ENCODE data around the gene SUPT4H1.
"Not testable (repeated sequence)": the region's sequence is repeated elsewhere in the genome, so short reads cannot be mapped to it uniquely, and the experiment has no call there.

SUPT4H1 gene

GRCh38 chr17:58348038-58348437, 4.0 kb downstream of the SUPT4H1 start:
- no peak for DNase-seq (ENCODE audit: low read depth)
- TF ChIP-seq, protein P1, sequence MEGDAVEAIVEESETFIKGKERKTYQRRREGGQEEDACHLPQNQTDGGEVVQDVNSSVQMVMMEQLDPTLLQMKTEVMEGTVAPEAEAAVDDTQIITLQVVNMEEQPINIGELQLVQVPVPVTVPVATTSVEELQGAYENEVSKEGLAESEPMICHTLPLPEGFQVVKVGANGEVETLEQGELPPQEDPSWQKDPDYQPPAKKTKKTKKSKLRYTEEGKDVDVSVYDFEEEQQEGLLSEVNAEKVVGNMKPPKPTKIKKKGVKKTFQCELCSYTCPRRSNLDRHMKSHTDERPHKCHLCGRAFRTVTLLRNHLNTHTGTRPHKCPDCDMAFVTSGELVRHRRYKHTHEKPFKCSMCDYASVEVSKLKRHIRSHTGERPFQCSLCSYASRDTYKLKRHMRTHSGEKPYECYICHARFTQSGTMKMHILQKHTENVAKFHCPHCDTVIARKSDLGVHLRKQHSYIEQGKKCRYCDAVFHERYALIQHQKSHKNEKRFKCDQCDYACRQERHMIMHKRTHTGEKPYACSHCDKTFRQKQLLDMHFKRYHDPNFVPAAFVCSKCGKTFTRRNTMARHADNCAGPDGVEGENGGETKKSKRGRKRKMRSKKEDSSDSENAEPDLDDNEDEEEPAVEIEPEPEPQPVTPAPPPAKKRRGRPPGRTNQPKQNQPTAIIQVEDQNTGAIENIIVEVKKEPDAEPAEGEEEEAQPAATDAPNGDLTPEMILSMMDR (IDR thresholded peaks at IDR 0.05; ENCODE audit: control insufficient read depth, insufficient read depth, low read depth, low read length, missing control alignments): no peak
- H3K4me3 ChIP-seq (ENCODE audit: control insufficient read depth, low read depth, low read length): no peak overlapping the region

GRCh38 chr17:58345500-58345899, 6.5 kb downstream of the SUPT4H1 start:
- H3K4me3 ChIP-seq (ENCODE audit: control insufficient read depth, low read depth, low read length): no peak overlapping the region
- no peak for DNase-seq (ENCODE audit: low read depth)
- TF ChIP-seq, protein P1 (IDR thresholded peaks at IDR 0.05; ENCODE audit: control insufficient read depth, insufficient read depth, low read depth, low read length, missing control alignments): no peak

DNA sequence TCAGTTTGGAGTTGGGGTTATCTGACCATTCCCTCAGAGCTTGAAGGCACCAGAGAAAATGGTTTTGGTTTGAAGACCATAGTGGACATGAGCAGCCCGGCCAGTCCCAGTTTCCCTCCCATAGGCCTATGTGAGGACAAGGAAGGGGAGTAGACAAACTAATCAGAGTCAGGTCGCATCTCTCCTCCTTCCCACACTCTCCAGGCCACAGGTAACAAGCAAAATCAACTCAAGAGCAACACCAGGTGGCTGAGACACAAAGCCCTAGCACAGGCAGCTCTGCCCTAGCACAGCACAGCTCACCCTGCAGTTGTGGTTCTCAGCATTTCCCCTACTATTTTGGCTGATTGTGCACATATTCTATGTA, 7.2 kb downstream of the SUPT4H1 start:
- TF ChIP-seq, protein P1 (IDR thresholded peaks at IDR 0.05; ENCODE audit: control insufficient read depth, insufficient read depth, low read depth, low read length, missing control alignments): no peak
- H3K4me3 ChIP-seq (ENCODE audit: control insufficient read depth, low read depth, low read length): no peak overlapping the region
- no peak for DNase-seq (ENCODE audit: low read depth)

GRCh38 chr17:58344047-58344790, 7.8 kb downstream of the SUPT4H1 start:
- DNase-seq (ENCODE audit: low read depth): no peak
- H3K4me3 ChIP-seq (ENCODE audit: control insufficient read depth, low read depth, low read length): no peak overlapping the region
- TF ChIP-seq, protein P1 (IDR thresholded peaks at IDR 0.05; ENCODE audit: control insufficient read depth, insufficient read depth, low read depth, low read length, missing control alignments): no peak

GRCh38 chr17:58343131-58343530, 8.9 kb downstream of the SUPT4H1 start:
- no peak for DNase-seq (ENCODE audit: low read depth)
- no peak overlapping the region for H3K4me3 ChIP-seq (ENCODE audit: control insufficient read depth, low read depth, low read length)
- TF ChIP-seq, protein P1 (IDR thresholded peaks at IDR 0.05; ENCODE audit: control insufficient read depth, insufficient read depth, low read depth, low read length, missing control alignments): no peak

DNA sequence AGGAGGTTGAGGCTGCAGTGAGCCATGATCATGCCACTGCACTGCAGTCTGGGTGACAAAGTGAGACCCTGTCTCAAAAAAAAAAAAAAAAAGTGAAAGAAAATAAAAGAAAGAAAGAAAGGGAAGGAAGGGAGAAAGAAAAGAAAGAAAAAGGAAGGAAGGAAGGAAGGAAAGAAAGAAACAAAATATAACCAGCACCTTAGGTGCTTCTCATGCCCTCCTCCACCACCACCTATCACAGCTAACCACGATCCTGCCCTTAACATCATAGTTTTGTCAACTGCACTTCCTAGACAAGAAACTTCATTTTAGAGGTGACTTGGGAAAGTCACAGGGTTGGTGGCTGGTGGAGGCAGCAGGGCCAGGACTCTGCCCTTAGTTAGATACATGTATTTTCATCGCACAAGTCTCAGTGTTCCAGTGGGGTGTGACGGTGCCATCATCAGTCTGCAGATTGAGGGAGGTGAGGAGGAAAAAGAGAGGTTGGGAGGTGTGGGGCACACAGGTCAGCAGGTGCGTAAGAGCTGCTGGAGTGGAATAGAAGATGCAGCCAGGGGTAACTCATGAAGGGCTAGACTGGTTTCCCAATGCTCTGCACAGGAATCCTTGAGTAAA, 10.0 kb downstream of the SUPT4H1 start:
- TF ChIP-seq, protein P1 (IDR thresholded peaks at IDR 0.05; ENCODE audit: control insufficient read depth, insufficient read depth, low read depth, low read length, missing control alignments): no peak
- no peak overlapping the region for H3K4me3 ChIP-seq (ENCODE audit: control insufficient read depth, low read depth, low read length)
- no peak for DNase-seq (ENCODE audit: low read depth)

DNA sequence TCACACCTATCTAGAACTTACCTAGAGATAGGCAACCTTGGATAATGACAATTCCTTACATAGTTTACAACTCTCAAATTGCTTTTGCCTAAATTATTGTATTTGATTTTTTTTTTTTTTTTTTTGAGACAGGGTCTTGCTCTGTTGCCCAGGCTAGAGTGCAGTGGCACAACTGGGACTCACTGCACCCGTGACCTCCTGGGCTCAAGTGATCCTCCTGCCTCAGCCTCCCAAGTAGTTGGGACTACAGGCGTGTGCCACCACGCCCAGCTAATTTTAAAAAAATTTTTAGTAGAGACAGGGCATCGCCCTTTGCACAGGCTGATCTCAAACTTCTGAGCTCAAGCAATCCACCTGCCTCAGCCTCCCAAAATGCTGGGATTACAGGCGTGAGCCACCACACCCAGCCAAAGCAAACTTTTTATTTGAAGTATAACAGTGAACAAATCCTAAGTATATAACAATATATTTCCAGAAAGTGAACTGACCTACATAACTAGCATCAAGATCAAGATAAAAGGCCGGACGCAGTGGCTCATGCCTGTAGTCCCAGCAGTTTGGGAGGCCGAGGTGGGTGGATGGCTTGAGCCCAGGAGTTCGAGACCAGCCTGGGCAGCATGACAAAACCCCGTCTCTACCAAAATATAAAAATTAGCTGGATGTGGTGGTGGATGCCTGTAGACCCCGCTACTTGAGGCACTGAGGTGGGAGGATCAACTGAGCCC, 10.7 kb downstream of the SUPT4H1 start:
- H3K4me3 ChIP-seq (ENCODE audit: control insufficient read depth, low read depth, low read length): not testable (repeated sequence)

More for the DNA sequence above, 10.7 kb downstream of the SUPT4H1 start:
- DNase-seq (ENCODE audit: low read depth): not testable (repeated sequence)
